Adrenal gland (tissue), 5 donors: Measurements from ENCODE around the gene RGS3.

Source experiments
- POLR2A ChIP-seq, 2 donors: fragments of 450-650 bp; IDR thresholded peaks; one replicate each; pipeline ENCODE4 v1.6.1; 2017; ENCODE audit warnings: antibody characterized with exemption in 2 of 2, mild to moderate bottlenecking in 2 of 2, moderate library complexity in 1 of 2
- TF ChIP-seq, protein P1 (sequence below), 6 experiments: fragments of 450-650 bp in 4 of 6; fragments of 200-600 bp in 2 of 6; sonication (generic) in 1 of 6; IDR thresholded peaks; 1 replicate in 5 of 6; 2 replicates in 1 of 6; pipeline versions ENCODE4 v1.5.1 to v1.8.0; 2016 to 2021; ENCODE audit warnings: antibody characterized with exemption in 6 of 6, mild to moderate bottlenecking in 2 of 6, moderate library complexity in 1 of 6
- donor health status: DM: no; HTN: no; CAD: no.

DNA sequence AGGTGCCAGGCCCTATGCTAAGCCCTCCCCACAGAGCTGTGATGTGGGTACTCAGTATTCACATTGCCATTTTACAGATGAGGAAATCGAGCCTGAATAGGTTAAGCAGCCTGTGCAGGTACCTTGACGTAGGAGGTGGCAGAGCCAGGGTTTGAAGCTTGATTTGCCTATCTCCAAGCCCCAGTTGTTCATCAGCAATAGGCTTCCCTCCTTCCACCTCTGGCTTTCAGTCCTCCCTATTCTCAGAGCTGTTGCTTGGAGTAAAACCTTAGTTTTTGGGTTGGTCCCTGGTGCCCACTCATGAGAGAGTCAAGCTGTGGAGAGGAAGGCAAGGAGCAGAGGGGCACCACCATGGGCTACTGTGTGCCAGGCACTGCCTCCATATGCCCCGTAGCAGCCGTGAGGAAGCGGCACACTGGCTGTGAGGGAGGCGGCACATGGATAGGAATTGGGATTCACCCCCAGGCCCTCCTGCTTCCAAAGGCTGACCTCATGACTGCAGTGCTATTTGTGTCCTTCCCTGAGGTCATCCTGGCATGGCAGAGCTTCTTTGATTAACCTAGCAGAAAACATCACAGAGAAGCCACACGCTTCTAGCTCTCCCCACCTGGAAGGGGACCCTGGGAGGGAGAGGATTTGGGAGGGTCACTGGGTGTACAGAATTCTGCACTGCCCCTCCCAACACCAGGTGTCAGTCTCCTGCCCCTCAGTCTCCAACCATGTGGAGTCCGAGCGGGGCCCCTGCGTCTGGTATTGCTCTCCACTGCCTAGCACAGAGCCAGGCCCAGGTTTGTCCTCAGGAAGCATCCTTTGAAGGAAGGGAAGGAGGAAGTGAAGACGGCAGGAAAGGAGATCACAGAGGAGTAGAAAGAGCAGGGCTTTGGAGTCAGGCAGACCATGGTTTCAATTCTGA is 109.8 kb downstream of the RGS3 start:
- TF ChIP-seq, protein P1, sequence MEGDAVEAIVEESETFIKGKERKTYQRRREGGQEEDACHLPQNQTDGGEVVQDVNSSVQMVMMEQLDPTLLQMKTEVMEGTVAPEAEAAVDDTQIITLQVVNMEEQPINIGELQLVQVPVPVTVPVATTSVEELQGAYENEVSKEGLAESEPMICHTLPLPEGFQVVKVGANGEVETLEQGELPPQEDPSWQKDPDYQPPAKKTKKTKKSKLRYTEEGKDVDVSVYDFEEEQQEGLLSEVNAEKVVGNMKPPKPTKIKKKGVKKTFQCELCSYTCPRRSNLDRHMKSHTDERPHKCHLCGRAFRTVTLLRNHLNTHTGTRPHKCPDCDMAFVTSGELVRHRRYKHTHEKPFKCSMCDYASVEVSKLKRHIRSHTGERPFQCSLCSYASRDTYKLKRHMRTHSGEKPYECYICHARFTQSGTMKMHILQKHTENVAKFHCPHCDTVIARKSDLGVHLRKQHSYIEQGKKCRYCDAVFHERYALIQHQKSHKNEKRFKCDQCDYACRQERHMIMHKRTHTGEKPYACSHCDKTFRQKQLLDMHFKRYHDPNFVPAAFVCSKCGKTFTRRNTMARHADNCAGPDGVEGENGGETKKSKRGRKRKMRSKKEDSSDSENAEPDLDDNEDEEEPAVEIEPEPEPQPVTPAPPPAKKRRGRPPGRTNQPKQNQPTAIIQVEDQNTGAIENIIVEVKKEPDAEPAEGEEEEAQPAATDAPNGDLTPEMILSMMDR (IDR thresholded peaks at IDR 0.05) = no peak
- no peak for TF ChIP-seq POLR2A (IDR thresholded peaks at IDR 0.05)
